Measurements from ENCODE around the gene MAP3K5.

Gene MAP3K5

GRCh38 chr6:136527831-136528230 is 264.4 kb downstream of the MAP3K5 start:
- no peak for DNase-seq

DNA sequence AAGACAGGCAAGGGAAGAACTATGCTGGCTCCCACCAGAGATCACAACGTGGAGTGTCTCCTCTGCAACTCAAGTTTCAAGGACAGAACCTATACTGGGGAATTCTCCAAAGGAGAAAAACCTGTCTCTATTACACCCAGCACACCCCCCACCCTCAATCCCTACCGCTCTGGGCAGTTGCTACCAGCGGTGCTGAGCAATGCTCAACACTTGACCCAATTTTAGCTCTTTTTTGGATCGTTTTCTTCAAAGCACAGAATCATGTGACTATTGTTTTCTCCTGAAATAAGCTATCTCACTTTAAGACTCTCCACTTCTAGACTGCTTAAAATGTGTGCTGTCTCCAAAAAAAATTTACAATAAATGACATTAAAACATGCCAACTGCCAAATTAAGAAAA is 265.3 kb downstream of the MAP3K5 start:
- no peak for DNase-seq

DNA sequence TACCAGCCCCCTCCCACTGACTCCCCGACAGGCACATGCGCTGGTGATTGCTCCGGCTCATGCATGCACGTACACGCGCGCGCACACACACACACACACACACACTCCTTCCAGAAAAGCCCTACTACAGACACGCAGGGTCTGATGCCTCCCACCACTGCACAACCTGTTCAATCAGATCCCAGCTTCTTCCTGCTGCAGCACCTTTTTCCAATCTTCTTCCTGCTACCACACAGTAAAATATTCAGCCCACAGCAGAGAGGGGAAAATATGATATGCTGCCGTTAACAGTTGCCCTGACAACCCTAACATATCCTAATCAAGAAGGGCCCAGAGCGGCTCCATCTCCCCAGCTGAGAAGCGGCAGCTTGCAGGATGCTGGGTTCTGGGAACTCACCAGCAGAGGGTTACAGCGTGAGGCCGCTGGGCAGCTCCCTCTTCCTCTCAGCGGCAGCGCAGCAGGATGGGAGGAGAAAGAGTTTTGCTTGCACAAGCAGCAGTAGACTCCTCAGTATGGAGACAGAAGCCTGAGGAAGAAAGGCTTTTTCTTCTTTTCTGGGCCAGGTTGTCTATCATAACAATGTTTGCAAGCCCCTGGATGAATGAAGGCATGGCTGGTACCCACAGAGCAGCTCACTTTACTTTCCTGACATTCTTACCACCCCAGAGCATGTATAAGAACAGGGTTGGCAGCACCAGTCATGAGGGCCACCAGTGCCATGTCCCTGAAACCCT is 265.9 kb downstream of the MAP3K5 start:
- DNase-seq: peak; percentile 41

DNA sequence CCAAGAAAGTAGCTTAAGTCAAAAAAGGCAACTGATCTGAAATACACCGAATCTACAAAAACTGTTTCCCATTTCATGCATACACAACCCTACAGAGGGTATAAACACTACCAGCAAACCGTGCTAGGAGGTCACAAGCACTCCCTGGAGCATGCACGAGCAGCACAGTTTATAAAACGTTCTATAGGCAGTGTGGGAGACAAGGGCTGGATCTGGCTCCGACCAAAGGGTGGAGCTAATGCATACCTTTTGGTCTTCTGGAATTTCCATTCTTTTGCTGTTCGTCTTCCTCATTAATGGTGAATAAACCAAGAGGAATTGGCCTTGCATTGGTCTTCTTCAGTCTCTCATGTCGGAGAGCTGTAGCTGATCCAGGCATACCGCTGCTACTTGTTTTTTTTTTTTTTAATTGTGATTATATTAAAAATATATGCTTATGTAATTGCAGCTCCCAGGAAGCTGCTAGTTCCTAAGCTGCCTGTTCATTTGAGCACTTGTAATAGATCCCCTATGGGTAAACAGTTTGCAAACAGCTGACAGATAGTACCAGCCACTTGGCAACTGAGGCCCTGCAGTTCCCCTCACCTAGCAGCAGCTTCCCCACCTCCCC is 266.6 kb downstream of the MAP3K5 start:
- DNase-seq: no peak

DNA sequence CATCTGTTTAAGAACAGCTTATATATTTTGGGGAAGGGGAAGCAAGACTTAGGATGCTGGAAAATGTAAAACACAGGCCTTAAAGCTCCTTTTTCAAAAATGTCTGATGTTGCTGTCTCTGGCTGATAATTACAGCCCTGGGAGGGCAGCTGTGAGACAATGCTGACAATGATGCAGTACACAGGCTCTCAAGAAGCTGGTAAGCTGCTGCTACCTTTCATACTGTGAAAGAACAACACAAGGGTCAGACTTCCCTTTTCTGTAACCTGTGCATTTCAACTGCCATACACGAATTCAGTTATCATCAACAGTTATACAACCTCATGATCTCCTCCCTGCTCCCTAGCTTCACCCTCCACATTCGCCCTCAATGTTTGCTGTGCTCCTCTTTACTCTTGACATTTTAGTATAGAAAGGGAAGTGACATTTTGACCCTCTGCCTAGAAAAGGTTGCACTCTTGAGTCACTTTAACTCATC is 267.3 kb downstream of the MAP3K5 start:
- no peak for DNase-seq

- no peak for DNase-seq
These were observed 267.8 kb downstream of the MAP3K5 start for GRCh38 chr6:136524339-136524935.

- no peak for DNase-seq
These were observed 269.1 kb downstream of the MAP3K5 start for GRCh38 chr6:136523196-136523595.

DNA sequence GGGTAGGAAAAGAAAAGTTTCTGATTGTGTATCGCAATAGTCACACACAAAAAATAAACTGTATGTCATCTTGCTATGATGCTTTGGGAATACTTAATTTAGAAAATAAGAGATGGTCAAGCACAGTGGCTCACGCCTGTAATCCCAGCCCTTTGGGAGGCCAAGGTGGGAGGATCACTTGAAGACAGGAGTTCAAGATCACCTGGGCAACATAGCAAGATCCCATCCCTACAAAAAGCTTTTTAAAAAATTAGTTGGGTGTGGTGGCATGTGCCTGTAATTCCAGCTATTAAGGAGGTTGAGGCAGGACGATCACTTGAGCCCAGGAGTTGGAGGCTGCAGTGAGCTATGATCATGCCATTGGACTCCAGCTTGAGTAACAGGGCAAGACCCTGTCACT is 269.6 kb downstream of the MAP3K5 start:
- no peak for DNase-seq

GRCh38 chr6:136521911-136522310 is 270.4 kb downstream of the MAP3K5 start:
- DNase-seq: no peak

DNA sequence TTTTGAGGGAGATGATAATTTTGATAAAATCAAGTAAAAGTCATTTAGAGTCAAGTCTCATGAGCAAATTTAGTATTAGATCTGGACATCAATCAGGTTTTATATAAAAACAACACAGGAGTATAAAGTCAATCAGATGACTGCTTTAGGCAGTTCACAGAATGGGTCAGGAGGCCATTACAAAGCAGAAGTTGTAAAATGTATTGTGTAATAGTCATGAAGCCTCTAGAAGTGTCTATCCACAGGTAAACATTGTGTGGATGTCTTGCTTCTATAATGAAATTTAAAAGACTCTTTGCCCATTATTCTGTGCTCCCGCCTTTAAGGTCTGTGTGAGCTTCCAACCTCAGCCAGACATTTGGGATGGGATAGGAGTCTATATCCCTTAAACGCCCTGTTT is 270.9 kb downstream of the MAP3K5 start:
- no peak for DNase-seq

GRCh38 chr6:136520517-136520916 is 271.8 kb downstream of the MAP3K5 start:
- DNase-seq: no peak

DNA sequence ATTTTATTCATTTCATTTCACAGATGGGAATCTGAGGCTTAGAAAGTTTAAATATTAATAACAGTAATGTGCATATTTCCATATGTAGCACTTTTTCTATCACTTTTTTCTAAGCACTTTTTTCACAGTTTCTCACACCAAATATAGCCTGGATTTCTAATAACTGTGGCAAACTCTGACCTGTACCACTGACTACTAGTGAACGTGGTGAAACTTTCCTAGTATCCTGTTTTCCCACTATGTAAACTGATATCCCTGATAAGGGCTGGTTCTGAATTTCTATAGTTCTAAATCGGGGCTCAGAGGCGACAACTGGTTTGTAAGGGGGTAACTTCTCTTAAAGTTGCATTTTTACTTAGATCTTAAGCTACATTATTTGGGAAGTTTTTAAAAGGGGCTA is 274.7 kb downstream of the MAP3K5 start:
- DNase-seq: no peak

DNA sequence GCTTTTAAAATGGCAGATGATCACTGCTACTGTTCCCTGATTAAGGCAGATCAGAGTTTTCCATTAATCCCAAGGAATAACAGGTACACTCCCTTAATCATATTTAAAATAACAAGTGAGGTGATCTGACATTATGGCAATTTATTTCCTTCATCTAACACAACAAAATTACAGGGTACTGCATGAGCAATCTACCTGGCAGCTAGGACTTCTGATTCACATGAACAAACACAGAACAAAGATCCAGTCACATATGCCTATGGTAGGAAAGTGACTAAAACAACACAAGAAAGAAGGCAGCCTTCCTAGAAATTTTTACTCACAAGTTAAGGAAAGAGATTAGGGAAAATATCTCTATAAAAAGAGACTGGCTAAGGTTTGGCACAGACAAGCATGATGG is 275.3 kb downstream of the MAP3K5 start:
- no peak for DNase-seq

DNA sequence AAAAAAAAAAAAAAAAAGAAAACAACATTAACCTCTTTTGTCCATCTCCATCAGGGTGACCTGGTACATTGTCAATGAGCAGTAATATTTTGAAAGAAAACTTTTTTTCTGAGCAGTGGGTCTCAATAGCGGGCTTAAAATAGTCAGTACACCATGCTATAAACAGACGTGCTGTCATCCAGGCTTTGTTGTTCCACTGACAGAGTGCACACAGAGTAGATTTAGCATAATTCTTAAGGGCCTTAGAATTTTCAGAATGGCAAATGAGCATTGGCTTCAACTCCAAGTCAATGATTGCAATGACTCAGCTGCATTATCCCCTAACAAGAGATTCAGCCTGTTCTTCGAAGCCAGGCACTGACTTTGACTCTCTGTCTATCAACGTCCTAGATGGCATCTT is 277.7 kb downstream of the MAP3K5 start:
- no peak for DNase-seq

GRCh38 chr6:136511926-136512325 is 280.4 kb downstream of the MAP3K5 start:
- no peak for DNase-seq

- no peak for DNase-seq
These were observed 280.9 kb downstream of the MAP3K5 start for GRCh38 chr6:136511397-136511796.

GRCh38 chr6:136510782-136511181 is 281.5 kb downstream of the MAP3K5 start:
- no peak for DNase-seq

DNA sequence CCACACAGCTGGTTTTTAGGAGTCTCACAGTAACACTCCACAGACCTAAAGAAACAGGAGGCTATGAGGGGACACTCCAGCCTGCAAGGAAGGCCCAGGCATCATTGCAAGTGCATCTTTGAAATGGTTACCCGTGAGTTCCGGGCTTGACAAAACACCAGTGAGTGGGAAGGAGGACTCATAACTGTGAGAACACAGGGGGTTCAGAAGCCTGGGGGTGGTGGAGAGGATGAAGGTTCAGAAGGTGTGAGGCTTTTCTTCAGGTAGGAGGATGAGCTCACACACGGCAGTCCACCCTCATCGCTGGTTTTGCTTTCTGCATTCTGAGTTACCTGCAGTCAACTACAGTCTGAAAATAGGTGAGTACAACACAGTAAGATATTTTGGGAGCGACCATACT is 282.0 kb downstream of the MAP3K5 start:
- peak; percentile 43 for DNase-seq

- DNase-seq: no peak
These were observed 283.4 kb downstream of the MAP3K5 start for GRCh38 chr6:136508725-136509392.

All from stimulated activated CD8-positive, alpha-beta memory T cell treated with anti-CD3 and anti-CD28 coated beads, Interleukin-4, amount 100 ng/mL, for 48 hours (primary cell).